SK-N-SH treated with all-trans-retinoic acid at 6 μM for 48 hours (cell line): Measurements from ENCODE around the gene MDC1.

Source experiments
- ARNTL ChIP-seq: fragments of 450-650 bp; formaldehyde crosslinking; IDR thresholded peaks from 2 replicates; pipeline ENCODE4 v1.5.0; 2020; ENCODE audit warnings: low read depth, mild to moderate bottlenecking, moderate library complexity, borderline replicate concordance
- CSDC2 ChIP-seq: fragments of 250-450 bp; sonication (Bioruptor Pico); IDR thresholded peaks from 2 replicates; pipeline ENCODE4 v1.5.0; 2020; ENCODE audit warnings: mild to moderate bottlenecking, moderate library complexity
- CSRNP3 ChIP-seq: fragments of 250-450 bp; sonication (Bioruptor Pico); IDR thresholded peaks from 2 replicates; pipeline ENCODE4 v1.5.1; 2021; ENCODE audit warnings: mild to moderate bottlenecking, moderate library complexity
- ESRRG ChIP-seq: fragments of 250-450 bp; sonication (Bioruptor Pico); IDR thresholded peaks from 2 replicates; pipeline ENCODE4 v1.6.1; 2021; ENCODE audit warnings: mild to moderate bottlenecking
- GLIS3 ChIP-seq: fragments of 250-450 bp; sonication (Bioruptor Pico); IDR thresholded peaks from 2 replicates; pipeline ENCODE4 v1.5.0; 2020; ENCODE audit warnings: mild to moderate bottlenecking, moderate library complexity
- POU6F1 ChIP-seq: fragments of 250-450 bp; sonication (Bioruptor Pico); IDR thresholded peaks from 2 replicates; pipeline ENCODE4 v1.8.0; 2021; ENCODE audit warnings: low read depth, mild to moderate bottlenecking, moderate library complexity, borderline replicate concordance
- PPARA ChIP-seq: fragments of 250-450 bp; sonication (Bioruptor Pico); IDR thresholded peaks from 2 replicates; pipeline ENCODE4 v1.5.0; 2020; ENCODE audit warnings: mild to moderate bottlenecking, borderline replicate concordance
- RARB ChIP-seq: fragments of 250-450 bp; sonication (Bioruptor Pico); IDR thresholded peaks from 2 replicates; pipeline ENCODE4 v1.8.0; 2021; ENCODE audit warnings: mild to moderate bottlenecking, moderate library complexity
- TOX ChIP-seq: fragments of 250-450 bp; sonication (Bioruptor Pico); IDR thresholded peaks from 2 replicates; pipeline ENCODE4 v1.8.0; 2021; ENCODE audit warnings: mild to moderate bottlenecking, moderate library complexity, borderline replicate concordance
- ZFP3 ChIP-seq: fragments of 250-450 bp; sonication (Bioruptor Pico); IDR thresholded peaks from 2 replicates; pipeline ENCODE4 v1.5.0; 2020; ENCODE audit warnings: mild to moderate bottlenecking, moderate library complexity
- ZFP30 ChIP-seq: fragments of 450-650 bp; formaldehyde crosslinking; IDR thresholded peaks from 2 replicates; pipeline ENCODE4 v1.5.0; 2022; ENCODE audit warnings: mild to moderate bottlenecking, moderate library complexity
- ZNF8 ChIP-seq: fragments of 450-650 bp; formaldehyde crosslinking; IDR thresholded peaks from 2 replicates; pipeline ENCODE4 v1.5.0; 2020; ENCODE audit warnings: mild to moderate bottlenecking, moderate library complexity
- TF ChIP-seq, protein P1 (sequence below): fragments of 250-450 bp; sonication (Bioruptor Pico); IDR thresholded peaks from 2 replicates; pipeline ENCODE4 v1.8.0; 2020; ENCODE audit warnings: mild to moderate bottlenecking, moderate library complexity, borderline replicate concordance
- TF ChIP-seq, protein P2 (sequence below): fragments of 250-450 bp; sonication (Bioruptor Pico); IDR thresholded peaks from 2 replicates; pipeline ENCODE4 v1.5.0; 2020; ENCODE audit warnings: mild to moderate bottlenecking, moderate library complexity

GRCh38 chr6:30703821-30704220 lies 13.3 kb downstream of the MDC1 start:
- no peak for TF ChIP-seq CSDC2 (CRISPR knock-in tag)
- TF ChIP-seq POU6F1 (CRISPR knock-in tag), result no peak
- no peak for TF ChIP-seq RARB
- TF ChIP-seq GLIS3 (CRISPR knock-in tag), result no peak
- no peak for TF ChIP-seq ZFP30 (CRISPR knock-in tag)
- TF ChIP-seq CSRNP3 (CRISPR knock-in tag), result no peak
- TF ChIP-seq ARNTL (CRISPR knock-in tag), result no peak
- TF ChIP-seq, protein P1, sequence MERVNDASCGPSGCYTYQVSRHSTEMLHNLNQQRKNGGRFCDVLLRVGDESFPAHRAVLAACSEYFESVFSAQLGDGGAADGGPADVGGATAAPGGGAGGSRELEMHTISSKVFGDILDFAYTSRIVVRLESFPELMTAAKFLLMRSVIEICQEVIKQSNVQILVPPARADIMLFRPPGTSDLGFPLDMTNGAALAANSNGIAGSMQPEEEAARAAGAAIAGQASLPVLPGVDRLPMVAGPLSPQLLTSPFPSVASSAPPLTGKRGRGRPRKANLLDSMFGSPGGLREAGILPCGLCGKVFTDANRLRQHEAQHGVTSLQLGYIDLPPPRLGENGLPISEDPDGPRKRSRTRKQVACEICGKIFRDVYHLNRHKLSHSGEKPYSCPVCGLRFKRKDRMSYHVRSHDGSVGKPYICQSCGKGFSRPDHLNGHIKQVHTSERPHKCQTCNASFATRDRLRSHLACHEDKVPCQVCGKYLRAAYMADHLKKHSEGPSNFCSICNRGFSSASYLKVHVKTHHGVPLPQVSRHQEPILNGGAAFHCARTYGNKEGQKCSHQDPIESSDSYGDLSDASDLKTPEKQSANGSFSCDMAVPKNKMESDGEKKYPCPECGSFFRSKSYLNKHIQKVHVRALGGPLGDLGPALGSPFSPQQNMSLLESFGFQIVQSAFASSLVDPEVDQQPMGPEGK (CRISPR knock-in tag), result no peak
- TF ChIP-seq TOX (CRISPR knock-in tag), result no peak
- TF ChIP-seq PPARA (CRISPR knock-in tag), result no peak
- no peak for TF ChIP-seq ZFP3 (CRISPR knock-in tag)
- TF ChIP-seq, protein P2, sequence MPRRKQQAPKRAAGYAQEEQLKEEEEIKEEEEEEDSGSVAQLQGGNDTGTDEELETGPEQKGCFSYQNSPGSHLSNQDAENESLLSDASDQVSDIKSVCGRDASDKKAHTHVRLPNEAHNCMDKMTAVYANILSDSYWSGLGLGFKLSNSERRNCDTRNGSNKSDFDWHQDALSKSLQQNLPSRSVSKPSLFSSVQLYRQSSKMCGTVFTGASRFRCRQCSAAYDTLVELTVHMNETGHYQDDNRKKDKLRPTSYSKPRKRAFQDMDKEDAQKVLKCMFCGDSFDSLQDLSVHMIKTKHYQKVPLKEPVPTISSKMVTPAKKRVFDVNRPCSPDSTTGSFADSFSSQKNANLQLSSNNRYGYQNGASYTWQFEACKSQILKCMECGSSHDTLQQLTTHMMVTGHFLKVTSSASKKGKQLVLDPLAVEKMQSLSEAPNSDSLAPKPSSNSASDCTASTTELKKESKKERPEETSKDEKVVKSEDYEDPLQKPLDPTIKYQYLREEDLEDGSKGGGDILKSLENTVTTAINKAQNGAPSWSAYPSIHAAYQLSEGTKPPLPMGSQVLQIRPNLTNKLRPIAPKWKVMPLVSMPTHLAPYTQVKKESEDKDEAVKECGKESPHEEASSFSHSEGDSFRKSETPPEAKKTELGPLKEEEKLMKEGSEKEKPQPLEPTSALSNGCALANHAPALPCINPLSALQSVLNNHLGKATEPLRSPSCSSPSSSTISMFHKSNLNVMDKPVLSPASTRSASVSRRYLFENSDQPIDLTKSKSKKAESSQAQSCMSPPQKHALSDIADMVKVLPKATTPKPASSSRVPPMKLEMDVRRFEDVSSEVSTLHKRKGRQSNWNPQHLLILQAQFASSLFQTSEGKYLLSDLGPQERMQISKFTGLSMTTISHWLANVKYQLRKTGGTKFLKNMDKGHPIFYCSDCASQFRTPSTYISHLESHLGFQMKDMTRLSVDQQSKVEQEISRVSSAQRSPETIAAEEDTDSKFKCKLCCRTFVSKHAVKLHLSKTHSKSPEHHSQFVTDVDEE, result no peak
- TF ChIP-seq ESRRG (CRISPR knock-in tag), result no peak
- TF ChIP-seq ZNF8, result no peak
